HG03558 (cell line): ENCODE data around the gene SLC29A1.

Experiments used
- ATAC-seq: cut with Tn5 transposase; IDR thresholded peaks from one replicate; pipeline ENCODE4 v1.9.1; 2021; ENCODE audit warnings: moderate number of reproducible peaks; ENCODE audit not compliant: unreplicated experiment; ENCODE audit errors: extremely low read depth

SLC29A1 gene

DNA sequence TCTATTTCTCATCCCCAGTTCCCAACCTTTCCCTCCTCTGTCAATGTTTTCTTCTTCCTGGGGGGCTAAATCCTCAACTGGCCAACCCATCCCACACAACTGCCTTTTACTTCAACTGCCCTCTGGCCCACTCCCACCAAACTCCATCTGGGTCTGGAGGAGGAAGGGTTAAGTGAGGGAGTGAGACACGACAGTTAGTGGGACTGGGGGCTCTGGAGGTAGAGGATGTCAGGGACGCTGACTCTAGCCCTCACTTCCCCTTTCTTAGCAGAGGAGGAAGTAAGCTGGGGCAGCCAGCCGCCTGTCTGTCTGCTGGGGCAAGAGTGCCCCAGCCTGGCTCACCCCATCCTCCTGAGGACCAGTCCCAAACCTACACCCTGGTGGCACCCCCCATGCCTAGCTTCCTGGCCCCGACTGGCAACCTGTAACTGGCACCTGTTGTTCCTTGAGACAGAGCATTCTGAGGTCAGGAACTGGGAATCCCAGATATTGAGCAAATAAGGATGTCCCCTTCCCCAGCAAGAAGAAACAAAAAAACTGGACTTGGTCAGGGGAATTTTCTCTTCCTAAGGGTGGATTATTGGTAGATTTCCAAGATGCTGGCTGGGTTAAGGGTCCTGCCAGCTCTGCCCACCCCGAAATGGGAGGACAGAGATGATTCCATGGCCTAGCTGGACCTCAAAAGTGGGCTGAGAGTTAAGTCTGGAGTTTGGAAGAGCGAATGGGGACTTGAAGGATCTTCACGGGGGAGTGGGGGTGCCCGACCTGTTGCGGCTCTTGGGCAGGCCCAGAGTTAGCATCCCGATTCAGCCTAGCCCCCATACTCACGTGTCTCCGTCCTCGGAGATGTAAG, 41.0 kb downstream of the SLC29A1 start:
- no peak for ATAC-seq

DNA sequence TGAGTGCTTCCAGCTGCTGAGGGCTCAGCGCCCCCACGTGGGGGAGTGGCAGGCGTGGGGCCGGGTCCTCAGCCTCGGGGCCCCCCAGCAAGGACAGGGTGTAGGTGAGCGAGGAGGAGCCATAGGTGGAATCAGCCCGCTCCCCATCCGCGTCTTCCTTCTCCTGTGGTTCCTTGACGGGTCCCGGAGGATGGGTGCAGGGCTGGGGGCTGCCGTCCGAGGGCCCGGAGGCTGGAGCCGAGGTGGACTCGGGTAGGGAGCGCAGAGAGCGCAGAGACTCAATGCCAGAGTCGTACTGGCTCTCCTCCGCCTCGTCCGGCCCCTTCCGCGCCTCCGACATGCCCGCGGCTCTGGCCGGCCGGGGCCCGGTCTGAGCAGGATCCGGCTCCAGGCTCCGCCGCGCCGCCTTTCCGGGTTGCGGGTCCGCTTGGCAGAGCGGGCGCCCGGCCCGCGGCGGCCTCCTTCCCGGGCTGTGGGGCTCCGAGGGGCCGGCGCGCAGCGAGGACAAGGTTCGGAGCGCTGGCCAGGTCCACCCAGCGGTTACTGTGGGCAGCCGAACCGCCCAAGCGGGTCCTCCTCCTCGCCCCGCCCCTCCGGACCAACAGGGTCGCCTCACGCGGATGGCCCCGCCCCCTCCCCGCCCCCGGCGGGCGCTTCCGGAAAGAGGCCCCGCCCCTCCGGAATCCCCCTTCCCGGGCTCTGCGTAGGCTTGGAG, 41.8 kb downstream of the SLC29A1 start, which contains the start of gene NFKBIE:
TSS of gene NFKBIE (minus strand) at position 545 of the 715 bp plus-strand sequence. CDS start at position 340, 205 bp downstream.
- ATAC-seq, result no peak

DNA sequence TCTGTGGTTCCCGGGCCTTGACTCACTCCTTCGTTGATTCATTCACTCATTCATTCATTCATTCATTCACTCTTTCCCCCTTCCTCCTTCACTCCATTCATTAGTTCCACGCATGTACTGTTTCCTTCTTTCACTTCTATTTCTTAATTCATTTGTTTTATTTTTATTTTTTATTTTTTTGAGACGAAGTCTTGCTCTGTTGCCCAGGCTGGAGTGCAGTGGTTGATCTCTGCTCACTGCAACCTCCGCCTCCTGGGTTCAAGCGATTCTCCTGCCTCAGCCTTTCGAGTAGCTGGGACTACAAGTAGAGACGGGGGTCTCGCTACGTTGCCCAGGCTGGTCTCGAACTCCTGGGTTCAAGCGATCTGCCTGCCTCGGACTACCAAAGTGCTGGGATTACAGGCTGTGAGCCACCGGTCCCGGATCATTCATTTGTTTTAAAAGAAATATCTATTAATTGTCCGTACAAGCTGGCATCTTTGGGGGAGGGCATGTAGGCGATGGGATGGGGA, 42.4 kb downstream of the SLC29A1 start:
- ATAC-seq, result no peak

DNA sequence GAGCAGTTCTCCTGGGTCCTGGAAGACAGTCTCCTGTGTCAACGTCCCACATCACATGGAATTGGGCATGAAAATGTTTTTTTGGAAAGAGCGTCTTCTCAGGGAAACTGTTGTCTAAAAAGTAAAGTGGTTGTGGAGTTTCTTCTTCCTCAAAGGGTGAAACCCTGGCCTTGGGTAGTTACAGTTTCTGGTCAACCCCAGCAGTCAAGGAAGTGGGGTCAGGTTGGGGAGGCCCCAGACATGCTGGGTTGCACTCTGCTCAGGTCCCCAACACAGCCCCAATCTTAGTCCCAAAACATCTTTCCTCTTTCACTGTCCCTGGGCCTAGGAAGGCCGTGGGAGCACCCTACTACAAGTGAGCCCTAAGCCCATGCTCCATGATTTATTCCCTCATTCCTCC, 43.0 kb downstream of the SLC29A1 start:
- no peak for ATAC-seq

DNA sequence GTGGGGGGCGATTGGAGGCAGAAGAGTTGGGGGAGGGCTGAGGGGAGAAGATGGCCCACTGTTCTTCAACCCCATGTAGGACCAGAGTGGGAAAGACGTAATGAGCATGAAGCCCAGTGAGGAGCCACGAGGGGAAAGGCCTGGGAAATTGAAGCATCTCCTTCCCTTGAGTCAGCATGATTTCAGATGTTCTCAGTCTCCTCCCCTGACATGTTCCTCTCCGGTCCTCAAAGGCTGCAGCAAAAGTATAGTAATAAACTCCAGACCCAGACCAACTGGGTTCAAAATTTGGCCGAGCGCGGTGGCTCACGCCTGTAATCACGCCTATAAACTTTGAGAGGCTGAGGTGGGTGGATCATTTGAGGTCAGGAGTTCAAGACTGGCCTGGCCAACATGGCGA, 43.9 kb downstream of the SLC29A1 start:
- no peak for ATAC-seq

DNA sequence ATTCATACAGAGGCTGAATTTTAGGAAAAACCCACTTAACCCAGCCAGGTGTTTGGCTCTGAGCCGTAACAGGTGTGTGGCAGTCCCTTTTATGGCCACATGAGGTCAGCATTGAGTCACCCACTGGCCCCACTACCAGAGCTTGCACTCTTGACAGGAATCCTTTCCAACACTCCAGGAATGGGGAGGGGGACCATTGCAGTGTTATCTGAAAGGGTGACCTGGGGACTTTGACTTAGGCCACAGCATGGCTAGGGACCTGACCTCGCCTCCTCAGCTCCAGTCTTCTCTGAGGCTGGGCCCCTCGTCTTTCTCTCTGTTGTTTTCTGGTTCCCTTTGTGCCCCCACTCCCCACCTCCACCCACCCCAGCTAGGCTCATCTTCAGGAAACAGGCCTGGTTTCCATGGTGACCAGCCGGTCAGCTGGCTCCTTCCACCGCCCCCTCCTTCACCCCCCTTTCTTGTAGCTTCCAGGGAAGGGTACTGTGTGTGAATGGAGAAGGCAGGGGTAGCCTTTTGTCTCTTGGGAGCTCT, 44.8 kb downstream of the SLC29A1 start:
- ATAC-seq, result no peak

DNA sequence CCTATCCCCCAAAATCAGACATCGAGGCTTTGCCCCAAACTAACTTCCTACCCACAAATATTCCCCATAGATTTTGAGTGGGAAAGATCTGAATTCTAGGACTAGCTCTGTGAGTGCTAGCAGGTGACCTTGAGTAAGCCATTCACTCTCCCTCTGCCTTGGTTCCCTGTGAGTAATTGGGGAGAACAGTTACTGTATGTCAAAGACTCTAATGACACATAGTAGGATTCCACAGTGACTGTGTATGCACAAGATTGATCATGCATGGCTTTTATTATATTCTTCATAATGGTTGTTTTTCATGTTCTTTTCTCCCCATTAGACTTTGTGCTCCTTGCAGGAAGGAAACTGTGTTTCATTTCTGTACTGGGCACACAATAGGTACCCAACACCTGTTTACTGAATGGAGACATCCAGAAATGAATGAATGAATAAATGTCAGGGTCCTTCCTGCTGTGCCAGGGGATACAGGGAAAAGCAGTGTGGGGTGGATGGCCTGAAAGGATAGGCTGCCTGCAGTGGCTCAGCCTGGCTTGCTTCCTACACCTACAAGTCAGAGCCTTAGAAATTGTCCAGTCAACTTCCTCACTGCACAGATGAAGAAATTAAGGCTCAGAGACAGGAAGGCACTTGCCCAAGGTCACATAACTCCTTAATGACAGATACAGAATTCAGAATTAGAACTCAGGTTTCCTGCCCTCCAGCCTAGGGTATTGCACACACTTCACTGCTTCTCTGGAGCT, 46.0 kb downstream of the SLC29A1 start:
- no peak for ATAC-seq

DNA sequence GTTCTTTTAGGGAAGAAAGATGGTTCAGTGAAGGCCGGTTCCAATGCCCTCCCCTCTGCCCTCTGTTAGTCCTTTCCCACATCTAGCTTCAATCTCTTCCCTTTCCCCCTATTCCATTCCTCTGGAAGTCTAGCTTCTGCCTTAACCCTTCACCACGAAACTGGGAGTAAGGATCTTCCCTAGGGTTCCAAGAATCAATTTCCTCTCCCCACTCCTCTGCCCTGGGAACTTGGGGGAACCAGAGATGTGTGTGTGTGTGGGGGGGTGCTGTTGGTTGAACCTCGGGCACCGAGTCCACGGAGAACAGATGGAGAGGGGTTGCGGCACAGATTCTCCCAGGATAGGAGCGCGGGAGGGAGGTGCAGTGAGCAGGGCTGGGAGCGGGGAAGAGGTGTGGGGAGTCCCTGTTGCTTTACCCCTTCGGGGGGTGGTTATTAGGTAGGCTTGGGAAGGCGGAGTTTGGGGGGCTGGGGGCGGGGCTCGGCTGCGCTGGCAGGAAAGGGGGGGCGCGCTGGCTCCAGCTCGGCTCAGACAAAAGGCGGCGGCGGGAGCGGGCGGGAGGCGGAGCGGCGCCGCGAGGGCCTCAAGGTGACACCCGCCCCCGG, 46.6 kb downstream of the SLC29A1 start, which contains the start of gene TMEM151B:
TSS of gene TMEM151B (plus strand) at position 530 of the 605 bp plus-strand sequence. CDS start 293 bp downstream, outside the sequence.
- no peak for ATAC-seq

DNA sequence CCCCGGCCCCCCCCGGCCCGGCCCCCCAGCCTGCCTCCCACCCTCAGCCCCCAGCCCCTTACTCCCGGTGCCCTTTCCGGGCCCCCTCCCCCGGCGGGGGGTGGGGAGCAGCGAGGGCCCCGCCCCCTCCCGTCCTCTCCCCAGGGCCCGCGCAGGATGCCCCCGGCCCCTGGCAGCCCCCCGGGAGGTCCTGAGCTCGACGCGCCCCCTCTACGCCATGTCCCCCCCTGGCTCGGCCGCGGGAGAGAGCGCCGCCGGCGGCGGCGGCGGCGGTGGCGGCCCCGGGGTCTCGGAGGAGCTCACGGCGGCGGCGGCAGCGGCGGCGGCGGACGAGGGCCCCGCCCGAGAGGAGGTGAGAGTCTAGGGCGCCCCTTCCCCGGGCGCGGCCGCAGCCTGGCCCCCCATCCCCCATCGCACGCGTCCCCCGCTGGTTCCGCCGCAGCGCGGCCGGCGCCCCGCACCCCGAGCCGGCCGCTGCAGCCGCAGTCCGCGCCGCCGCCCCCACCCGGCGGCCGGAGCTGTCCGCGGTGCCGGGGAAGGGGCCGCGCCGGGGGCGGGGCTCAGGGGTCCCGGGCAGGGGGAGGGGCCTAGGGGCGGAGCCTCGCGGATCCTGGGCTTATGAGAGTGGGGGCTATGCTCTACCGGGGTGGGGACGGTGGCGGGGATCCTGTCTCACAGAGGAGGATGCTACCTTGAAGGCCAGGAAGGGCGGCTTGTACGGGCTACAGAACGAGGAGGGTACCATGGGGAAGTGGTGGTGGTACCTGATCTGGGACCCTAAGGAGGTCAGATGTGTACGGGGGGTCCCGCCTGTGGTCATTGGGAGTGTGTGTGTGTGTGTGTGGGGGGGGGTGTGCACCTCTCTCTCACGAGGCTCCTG, 47.4 kb downstream of the SLC29A1 start:
- ATAC-seq, result no peak

DNA sequence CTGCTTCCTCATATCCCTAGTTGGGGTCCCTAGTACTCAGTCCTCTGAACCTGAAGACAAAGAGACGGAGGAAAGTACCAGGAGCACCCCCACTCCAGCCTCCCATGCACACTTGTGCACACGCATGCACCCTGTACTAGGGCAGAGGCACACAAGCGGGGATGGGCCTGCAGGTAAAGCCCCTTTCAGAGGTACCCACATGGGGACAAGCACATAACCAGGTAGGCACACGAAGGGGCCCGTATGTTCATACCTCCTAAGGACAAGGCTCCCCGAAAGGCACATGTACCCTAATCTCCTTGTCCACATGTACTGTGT, 48.0 kb downstream of the SLC29A1 start:
- no peak for ATAC-seq

DNA sequence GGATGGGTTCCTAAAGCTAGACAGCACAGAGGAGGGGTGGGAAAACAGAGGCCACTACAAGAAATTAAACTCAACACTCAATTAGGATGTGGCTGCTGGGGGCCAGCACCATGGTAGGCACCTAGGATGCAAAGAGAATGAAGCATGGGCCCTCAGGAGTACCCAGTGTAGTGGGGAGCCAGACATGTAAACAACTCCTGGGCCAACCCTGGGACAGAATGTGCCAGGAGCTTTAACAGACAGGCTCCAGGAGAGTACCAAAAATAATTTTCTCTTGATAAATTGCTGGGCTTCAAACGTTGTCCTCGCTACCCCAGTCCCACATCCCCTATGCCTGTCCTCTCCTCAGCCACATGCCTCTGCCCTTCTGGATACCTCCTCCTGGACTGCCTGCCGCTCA, 48.5 kb downstream of the SLC29A1 start:
- ATAC-seq, result no peak

DNA sequence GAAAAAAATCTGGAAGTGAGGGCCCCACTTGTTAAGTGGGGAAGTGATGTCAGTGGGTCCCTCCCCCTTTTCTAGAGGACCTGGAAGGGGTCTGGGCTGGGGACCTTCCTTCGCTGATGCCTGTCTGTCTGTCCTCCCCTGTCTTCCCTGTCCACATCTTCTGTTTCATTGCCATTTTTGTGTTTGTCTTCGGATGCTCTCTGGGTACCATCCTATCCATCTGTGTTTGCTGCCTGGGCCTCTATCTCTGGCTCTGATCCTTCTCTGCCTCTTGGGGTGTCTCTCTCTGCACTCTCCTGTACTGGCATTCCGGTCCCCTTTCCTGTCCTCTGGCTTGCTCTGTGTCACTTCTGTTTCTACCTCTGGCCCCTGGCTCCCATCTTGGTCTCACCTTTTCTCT, 49.1 kb downstream of the SLC29A1 start:
- no peak for ATAC-seq

DNA sequence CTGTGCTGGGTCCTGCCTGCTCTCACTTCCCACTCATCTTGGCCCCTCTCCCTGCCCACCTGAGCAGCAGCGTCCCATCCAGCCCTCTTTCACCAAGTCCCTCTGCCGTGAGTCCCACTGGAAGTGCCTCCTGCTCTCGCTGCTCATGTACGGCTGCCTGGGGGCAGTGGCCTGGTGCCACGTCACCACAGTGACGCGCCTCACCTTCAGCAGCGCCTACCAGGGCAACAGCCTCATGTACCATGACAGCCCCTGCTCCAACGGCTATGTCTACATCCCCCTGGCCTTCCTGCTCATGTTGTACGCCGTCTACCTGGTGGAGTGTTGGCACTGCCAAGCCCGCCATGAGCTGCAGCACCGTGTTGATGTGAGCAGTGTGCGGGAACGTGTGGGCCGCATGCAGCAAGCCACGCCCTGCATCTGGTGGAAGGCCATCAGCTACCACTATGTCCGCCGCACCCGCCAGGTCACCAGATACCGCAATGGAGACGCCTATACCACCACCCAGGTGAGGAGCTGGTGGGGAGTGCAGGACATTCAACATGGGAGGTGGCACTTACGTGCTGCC, 49.7 kb downstream of the SLC29A1 start:
- no peak for ATAC-seq

DNA sequence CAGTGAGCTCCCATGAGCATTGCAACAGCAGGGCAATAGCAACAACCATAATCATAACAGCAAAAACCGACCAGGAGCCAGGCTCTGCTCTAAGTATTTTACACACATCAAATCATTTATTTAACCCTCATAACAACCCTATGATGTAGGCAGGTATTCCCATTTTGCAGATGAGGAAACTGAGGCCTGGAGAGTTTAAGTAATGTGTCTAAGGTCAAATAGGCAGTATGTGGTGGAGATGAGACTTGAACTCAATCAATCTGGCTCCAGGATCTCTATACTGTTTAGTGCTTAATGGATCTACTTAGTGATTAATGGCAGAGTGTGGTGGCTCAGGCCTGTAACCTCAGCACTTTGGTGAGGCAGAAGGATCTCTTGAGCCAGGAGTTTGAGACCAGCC, 50.2 kb downstream of the SLC29A1 start:
- ATAC-seq, result no peak

DNA sequence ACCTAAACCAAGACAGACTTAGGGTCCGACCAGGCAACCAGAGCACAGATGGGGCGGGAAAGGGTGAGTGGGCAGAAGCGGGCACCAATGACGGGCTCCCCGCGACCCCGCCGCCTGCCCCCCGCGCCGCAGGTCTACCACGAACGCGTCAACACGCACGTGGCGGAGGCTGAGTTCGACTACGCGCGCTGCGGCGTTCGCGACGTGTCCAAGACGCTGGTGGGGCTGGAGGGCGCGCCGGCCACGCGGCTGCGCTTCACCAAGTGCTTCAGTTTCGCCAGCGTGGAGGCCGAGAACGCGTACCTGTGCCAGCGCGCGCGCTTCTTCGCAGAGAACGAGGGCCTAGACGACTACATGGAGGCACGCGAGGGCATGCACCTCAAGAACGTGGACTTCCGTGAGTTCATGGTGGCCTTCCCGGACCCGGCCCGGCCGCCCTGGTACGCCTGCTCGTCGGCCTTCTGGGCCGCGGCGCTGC, 51.9 kb downstream of the SLC29A1 start:
- ATAC-seq, result no peak

DNA sequence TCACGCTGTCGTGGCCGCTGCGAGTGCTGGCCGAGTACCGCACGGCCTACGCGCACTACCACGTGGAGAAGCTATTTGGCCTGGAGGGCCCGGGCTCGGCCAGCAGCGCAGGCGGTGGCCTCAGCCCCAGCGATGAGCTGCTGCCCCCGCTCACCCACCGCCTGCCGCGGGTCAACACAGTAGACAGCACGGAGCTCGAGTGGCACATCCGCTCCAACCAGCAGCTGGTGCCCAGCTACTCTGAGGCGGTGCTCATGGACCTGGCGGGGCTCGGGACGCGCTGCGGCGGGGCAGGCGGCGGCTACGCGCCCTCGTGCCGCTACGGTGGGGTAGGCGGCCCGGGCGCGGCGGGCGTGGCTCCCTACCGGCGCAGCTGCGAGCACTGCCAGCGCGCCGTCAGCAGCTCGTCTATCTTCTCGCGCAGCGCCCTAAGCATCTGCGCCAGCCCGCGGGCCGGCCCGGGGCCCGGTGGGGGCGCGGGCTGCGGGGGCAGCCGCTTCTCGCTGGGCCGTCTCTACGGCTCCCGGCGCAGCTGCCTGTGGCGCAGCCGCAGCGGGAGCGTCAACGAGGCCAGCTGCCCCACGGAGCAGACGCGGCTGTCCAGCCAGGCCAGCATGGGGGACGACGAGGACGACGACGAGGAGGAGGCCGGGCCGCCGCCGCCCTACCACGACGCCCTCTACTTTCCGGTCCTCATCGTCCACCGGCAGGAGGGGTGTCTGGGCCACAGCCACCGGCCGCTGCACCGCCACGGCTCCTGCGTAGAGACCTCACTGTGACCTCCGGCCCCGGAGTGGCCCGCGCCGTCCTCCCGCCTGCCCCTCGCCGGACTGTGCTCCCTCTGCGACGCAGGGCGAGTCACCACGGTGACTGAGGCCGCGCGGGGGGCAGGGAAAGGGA, 52.6 kb downstream of the SLC29A1 start:
- ATAC-seq, result no peak
